DMS79 (cell line): Measurements from ENCODE around the gene AOPEP.

ENCODE experiments used
- DNase-seq: peaks from one replicate; lab custom pipeline; 2025; lab: John Stamatoyannopoulos, UW

Gene AOPEP

DNA sequence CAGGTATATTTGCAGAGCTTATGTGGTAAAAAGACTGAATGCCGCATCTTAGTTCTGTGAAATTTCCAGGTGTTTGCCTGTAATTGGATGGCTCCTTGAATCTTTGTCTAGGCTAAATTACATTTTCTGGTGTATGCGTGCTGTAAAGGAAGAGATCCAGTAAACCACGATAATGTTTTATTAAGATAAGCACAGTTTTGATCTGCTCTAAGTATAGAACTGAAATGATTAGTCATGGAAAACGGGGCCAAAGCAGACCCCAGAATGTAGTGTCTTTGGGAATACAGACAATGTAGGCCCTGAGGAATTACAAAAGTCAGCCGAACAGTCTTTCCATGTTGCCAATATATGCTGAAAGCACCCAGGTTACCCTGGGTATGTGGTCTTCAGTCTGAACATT is 333.7 kb downstream of the AOPEP start:
- no peak for DNase-seq

DNA sequence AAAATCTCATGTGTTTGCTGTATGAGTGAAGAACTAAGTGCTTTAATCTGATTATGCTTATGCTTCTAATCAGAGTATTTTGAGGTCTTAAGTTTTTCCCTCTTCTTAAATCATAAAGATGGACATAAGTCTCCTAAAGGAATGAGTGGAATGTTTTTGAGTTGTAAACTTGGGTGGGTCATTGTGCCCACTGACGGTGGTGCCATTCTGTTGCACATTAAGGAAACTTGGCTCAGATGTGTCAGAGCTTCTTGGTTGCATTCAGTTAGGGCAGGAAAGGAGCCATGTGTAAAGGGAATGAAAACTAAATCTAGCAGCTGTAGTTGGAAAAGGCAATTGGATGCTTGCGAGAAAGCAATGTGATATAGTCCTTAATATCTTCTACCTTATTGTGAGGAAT is 334.4 kb downstream of the AOPEP start:
- no peak for DNase-seq

DNA sequence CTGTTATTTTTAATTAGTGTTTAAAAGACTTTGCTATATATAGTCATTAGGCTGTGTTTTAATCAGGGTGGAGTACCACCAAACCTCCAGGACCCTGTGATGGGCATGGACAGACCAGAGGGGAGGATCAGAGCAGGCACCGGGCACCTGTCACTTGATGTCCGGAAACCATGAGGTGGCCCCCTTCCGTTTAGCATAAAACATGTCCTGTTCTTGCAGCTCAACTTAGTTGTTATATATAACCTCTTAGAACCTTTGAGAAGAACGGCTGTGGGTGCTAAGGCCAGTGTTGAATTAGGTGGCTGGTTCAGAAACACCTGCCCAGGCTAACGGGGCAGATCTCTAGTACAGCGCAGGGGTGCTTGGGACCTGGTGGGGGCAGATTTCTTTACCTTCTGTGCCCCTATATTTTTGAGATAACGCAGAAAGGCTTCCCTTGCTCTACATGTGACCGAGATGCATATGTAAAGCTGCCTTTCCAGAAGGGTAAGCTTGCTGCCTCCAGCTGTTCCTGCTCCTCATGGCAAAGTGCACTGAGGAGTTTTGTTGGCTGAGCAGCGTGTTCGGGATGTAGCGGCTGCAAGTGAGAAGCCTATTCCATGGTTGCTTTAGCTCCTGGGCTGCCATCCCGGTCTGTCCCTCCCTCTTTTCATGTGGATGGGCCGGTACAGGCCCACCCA is 335.6 kb downstream of the AOPEP start:
- DNase-seq, result no peak

DNA sequence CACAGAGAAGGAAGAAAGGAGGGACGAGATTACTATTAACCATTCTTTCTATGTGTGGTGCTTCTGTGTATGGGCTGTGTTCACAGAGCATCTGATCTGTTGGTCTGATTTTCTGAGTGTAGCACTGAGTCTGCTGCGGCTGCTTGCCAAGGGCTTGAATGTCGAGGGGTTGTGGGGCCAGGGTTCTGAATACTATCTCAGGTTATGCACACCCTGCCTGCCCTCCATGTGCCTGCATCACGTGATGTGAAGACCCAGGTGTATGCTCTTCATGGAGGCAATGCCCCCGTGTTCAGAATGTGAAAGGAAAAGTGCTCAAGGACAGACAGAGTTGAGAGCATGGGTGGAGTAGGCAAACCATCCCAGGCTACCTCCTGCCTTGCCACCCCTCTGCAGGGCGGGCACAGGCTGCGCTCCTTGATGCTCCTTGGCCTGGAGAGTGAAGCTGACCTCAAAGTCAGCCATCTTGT is 336.1 kb downstream of the AOPEP start:
- no peak for DNase-seq

DNA sequence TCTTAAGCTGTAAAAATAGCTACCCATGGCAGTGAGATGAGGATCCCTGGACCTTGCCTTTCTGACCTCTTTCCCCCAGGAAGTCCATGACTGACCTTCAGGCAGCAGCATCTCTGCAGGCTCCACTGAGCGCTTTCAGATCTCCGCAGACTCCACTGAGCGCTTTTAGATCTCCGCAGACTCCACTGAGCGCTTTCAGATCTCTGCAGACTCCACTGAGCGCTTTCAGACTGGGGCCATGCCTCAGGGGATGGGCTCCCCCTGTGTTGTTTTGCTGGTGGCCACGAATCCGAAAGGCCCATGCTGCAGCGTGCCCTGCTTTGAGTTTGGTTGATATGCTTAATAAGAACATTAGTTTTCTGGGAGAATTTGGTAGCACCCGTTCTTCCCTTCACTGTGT is 336.8 kb downstream of the AOPEP start:
- no peak for DNase-seq

DNA sequence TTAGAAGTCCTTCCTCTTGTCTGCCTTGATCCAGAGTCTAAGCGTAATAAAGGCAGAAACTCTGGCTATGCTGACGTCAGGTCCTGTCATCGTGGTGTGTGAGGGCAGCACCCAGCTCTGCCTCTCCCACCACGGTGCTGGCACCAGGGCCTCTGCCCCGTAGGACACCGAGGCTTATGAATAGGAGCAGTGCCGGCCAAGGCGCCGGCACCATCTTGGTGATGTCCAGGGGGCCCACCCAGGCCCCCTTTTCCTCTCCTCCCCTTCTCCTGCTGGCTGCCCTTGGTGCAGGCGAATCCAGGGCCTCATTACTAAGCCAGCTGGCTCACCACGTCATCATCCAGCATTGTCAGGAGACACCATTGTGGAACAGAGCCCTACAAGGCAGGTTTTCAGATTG is 338.7 kb downstream of the AOPEP start:
- DNase-seq, result no peak

DNA sequence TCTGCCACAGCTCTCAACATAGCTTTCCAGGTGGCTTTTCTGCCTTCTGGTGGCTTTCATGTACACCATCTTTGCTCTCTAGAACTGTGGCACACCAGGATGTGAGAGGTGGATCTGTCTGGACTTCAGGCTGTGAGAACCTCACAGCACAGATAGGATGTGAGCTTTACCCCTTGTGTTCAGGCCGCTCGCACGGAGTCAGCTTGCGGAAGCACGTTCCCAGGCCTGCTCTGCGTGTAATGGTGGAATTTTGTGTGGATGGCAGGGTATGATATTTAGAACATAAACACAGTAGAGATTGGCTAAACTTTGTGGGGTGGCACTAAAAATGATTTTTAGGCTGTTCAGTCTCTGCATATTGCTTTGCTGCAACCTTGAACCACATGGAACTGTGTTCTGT is 340.6 kb downstream of the AOPEP start:
- no peak for DNase-seq

DNA sequence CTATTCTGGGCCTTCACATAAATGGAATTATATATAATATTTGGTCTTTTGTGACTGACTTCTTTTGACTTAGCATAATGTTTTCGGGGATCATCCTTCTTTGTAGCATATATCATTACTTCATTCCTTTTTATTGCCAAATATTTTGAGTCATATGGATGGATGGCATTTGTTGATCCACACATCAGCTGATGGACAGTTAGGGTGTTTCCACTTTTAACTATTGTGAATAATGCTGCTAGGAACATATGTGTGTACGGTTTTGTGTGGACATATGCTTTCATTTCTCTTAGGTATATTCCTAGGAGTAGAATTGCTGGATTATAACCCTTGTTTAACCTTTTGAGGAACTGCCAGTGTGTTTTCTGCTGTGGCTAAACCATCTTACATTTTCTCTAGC is 341.4 kb downstream of the AOPEP start:
- no peak for DNase-seq

DNA sequence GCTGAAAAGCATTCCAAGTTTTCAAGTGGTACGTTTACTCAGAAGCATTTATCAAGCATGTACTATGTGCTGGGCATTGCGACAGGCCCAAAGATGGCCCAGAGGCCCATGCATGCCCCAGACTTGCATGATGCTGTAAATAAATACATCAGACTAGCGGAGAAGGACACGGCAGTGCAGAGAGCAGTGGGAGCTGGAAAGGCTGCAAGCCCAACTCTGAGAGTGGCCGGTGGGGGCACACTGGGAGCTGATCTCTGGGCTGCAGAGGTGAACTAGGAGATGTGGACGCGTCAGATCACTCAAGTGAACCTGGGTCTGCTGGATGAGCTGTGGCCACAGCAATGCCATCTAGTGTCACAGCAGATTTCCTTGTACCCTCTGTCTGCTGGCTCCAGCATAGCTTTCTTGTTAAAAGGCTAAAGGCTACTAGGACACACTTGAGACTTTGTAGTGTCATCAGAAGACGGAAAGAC is 344.1 kb downstream of the AOPEP start:
- DNase-seq, result no peak

DNA sequence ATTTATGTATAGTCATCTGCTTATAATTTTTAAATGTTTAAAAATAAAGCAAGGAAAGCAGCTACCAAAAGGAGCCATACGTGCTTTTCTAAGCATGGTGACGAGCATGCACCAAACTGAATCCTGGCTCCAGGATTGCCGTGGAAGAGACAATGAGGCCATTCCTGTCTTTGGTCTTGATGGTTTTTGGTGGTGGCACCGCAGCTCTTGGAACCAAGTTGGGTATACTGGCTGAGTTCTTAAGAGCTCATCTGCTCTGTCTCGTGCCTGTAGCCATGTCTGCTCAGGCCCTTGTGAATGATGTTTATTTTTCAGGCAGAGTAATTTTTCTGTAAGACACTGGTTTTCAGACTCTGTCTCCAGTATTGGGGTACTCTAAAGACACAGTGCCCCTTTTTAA is 345.0 kb downstream of the AOPEP start:
- DNase-seq, result no peak

DNA sequence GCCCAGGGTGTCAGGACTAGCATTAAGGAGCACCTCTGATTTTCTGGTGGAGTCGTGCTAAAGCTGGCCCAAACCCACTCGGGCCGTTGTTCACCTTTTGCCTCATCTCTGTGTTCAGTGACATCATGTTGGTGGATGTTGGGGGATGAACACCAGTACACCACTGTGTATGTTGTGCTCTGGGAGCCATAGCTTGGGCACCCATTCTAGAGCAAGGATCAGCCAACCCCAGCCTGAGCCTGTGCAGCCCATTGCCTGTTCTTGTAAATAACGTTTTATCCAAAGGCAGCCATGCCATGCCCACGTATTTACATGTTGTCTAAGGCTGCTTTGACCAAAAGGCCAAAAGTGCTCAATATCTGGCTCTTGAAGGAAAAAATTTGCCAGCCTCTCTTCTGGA is 345.4 kb downstream of the AOPEP start:
- DNase-seq, result no peak

DNA sequence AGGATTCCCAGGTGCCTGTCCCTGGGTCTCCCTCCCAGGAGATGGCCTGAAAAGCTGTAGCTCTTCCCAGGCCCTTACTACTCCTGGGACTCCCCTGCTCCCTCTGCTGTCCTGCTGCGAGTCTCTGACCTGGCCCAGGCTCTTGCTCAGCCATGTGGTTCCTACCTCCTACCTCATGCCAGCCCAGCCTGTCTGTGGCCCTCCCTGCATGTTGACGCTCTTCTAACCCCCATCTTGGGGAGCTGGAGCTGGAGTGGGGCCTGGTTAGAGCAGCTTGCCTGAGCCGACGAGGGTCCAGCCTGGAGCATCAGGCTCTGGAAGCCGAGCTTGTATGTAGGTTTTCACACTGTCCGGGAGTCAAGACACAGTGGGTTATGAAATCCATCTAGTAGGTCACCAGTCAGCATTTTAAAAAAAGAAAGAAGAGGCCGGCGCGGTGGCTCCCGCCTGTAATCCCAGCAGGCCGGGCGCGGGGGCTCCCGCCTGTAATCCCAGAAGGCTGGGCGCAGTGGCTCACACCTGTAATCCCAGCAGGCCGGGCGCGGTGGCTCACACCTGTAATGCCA is 346.6 kb downstream of the AOPEP start:
- DNase-seq, result no peak

DNA sequence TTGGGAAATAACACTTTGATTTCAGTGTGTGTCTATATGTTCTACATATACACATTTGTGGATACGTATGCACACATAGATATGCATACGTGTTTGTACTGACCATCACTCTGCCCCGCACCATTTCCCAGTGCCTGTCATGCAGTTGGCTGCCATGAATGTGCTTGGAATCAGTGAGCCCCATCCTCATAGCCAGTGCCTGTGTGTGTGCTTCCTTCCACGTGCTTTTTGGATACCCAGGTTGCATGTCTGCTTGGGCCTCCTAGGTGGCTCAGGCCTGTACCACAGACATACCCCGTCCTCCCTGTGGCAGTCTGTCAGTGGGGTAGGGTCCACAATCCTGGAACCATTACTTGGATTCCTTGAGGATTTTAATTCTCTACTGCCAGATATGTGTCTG is 347.4 kb downstream of the AOPEP start:
- no peak for DNase-seq

DNA sequence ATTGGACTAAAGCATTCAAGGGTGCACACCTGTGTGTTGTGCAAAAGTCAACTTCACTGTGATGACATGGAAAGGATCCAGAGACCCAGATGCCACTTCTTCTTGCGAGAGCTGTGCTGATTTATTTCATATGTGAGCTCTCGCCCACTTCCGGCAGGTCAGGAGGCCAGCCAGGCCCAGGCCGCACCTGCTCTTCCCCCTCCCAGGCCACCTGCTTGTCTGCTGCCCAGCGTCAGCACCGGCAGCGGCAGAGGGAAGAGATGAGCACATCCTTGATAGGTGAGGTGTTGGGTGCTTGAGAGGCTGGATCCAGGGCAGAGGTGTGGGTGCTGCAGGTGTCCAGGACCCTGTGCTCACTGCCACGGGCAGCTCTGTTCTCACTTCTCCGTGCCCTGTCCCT is 348.1 kb downstream of the AOPEP start:
- DNase-seq, result peak; percentile 13

DNA sequence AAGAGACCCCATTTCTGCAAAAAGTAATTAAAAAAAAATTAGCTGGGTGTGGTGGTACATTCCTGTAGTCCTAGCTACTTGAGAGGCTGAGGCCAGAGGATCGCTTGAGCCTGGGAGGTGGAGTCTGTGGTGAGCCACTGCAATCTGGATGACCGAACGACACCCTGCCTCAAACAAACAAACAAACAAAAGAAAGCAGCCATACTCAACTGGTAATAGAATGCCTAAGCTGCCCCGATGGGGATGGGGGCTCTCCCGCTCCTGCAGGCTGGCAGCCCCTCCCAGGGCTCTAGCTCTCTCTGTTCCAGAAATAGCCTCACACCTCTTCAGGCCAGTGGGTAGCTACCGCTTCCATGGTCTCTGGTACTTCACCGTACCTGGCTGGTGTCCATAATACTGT is 349.2 kb downstream of the AOPEP start:
- DNase-seq, result no peak

DNA sequence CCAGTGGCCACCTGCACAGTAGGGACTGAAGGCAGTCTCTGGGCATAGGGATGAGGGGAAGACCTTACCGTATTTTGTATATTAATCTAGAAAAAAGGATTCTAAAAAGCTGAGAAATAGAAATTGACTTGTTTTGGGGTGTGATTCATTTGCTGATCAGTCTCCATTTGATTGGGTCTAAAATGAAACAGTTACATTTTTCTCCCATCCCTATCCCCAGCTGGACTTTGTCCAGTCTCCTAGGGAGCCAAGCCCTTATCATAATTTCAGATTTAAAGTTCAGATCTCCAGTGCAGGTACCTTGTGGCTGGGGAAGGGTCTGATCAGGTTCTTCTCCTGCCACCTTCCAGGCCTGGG is 350.2 kb downstream of the AOPEP start:
- DNase-seq, result no peak

DNA sequence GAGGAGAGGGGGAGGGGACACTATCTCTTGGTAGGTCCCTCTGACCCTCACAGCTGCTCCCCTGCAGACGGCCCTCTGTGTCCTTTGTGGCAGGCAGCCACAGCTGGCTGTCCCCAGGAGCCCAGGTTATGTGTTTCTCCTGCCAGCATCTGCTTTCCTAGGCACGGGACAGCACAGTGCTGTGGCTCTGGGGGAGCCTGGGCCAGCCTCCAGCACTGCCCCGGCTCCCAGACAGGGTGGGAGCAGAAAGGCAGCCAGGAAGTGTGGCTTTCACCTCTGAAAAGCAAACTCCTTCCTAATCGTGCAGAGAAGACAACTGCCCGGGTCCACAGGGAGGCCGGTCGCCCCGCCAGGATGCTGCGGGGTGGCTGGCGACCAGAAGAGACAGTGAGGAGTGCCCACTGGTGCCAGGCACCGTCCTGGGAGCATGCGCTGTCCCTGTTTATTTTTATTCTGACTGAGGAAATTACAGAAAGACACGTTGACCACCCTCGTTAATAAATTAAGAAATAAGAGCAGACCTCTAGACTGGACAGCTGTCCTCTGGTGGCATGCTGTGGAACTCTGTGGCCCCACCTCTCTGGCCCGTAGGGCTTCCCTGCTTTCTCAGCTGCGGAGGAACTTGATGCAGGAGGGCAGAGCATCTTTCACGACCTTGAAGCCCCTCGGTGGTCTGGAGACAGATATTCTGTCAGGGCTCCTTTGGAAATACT is 350.7 kb downstream of the AOPEP start:
- DNase-seq, result no peak

DNA sequence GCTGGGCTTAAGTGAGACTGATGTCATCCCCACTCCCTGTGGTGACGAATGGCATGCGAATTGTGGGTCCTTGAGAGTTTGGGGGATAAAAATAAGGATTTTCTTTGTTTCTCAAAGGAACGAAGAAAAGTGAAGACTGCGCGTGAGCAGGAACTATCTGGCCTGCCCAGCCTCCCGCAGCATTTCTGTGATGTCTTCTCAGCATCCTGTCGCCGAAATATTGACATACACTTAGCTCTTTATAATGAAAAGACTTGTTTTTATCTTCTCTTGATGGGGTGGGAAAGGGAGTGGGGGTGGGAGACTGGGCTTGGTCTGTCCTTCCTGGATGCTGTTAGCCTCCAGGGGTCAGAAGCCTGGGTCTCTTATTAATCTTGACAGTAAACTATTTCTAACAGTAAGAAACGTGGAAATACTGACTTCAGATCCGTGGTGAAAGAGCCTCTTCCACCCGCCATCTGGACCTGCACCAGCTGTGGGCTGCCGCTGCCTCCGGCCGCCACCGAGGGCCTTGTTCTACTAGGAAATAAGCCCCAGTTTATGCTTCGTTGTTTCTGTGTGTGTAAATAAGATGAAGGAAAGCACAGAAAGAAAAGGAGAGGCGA is 351.4 kb downstream of the AOPEP start:
- DNase-seq, result no peak

DNA sequence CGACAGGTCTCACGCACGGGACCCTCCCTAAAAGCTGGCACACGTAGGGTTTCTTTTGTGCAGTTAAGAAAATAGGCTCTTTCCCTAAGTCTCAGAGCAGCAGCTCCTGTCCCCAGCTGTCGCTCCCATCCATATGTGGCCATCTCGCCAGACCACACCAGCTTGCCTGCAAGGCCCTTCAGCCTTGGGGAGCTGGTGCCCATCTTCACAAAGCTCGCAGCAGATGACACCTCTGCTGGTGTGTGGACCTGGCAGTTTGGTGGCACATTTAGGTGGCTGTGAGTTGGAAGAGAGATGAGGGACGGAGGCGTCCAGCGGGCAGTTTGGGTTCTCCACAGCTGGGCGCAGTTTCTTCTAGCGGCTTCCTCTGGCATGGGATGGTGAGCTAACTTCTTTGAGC is 352.0 kb downstream of the AOPEP start:
- DNase-seq, result no peak

DNA sequence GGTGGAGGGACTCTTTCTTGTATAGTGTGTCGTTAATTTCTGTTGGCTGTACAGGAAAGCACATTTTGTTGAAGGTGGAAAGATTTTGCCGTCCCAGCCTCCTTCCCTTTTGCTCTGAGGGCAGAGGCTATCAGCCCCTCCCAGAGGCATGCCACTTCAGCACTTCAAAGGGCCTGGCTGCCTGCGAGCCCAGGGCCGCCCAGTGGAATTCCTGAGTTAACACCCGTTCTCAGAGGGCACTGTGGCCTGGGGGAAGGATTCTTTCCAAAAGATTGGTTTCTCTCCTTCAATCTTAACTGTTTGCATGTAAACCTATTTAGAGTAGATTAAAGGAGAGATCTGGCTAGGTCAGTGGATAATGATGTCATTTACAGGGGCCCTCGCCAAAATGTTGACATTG is 352.4 kb downstream of the AOPEP start:
- DNase-seq, result no peak

DNA sequence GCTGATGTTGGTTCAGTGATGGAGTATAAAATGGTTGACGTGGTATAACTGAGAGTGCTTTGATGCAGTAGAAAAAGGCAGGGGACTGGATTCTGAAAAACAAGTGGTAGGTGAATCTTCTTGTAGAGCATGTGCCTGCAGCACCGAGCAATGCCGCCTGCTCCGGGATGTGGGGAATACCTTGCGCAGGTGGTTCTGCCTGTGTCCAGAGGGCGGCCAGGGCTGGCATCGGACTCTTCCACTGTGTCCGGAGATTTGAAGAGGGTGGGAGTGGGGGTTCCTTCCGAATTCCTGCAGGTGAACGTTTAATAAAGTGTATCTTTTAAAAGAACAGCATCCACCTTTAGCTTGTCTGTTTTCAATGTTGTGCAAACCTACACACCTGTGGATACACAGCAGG is 353.0 kb downstream of the AOPEP start:
- no peak for DNase-seq

DNA sequence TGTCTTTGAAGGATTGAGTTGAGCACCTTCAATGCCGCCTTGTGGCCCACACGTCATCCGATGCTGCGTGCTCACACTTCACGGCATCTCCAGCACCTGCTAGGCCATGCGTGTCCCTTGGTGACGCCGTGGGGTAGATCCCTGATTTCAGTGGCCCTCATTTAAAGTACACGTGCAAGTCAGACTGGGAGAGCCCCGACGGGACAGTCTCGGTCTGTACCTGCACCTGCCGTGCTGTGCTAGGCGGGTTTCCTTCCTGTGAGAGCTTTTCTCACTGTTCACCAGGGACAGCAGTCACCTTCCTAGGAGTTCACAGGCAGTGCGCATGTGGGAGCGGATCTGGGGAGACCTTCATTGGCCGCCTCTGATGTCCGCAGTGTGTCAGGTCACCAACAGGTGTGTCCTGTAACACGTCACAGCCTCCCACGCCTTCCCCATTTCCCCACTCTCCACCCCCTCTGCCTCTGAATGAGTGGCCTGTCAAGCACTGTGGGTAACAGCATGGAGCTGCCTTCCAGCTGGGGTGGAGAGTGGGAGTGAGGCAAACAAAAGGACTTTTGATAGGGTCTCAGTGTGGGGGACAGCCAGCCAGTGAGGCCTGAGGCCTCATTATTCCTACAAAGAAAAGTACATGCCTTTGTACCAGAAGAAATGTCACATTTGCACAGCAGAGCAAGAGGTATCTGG is 354.6 kb downstream of the AOPEP start:
- DNase-seq, result no peak

DNA sequence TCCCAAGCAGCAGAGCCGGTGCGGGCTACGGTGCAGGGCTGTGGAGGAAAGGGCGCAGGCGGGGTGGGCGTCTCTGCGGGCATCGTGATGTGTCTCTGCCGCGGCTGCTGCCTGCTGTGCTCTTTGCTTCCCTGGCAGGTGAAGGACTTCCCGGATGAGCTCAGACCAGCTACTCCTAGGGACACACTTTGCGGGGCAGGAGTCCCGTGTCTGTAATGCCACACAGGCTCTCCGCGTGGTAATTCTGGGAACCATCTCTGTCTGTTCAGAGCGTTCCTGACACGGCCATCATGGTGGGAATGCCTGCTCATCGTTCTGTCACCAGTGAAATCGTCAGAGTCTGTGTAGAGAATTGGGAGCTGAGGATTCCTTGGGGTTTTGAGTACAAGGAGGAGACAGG is 355.5 kb downstream of the AOPEP start:
- no peak for DNase-seq
